Measurements from ENCODE around the gene HACL1.
A peak's percentile ranks its signal among the peaks of the same experiment; 100 is the strongest.

Gene HACL1

DNA sequence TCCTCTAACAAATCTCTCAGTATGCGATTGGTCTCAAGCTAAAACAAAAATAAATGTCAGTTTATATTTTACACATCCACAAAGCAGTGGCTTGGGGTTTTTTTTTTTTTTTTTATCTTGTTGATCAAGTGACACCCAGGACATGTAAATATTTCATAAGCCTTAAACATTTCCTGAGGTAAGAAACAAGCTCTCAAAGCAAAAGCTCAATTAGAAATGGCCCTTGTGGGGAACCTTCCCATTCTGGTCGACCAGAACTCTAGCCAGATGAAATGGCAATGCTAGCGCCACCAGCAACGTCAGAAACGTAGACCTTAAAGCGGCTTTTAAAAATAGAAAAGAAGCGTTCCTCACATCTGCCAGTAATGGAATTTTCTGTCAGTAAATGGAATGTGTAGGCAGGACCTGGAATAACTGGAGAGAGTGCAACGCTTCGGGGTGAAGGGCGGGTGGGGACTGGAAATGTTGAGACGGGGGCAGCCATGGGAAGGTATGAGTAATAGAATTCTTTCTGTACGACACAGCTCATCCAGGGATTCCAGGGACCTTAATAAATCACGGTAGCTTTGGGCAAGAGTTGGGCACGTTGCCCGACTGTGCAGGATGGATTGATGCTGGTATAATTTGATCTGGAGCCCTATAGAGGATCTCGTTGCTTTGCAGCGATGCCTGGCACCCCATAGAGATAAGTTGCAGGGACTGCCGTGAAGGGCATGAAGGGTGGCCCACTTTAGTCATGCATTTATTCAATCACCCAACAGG is 44.6 kb upstream of the HACL1 start:
- TF ChIP-seq, protein P1, sequence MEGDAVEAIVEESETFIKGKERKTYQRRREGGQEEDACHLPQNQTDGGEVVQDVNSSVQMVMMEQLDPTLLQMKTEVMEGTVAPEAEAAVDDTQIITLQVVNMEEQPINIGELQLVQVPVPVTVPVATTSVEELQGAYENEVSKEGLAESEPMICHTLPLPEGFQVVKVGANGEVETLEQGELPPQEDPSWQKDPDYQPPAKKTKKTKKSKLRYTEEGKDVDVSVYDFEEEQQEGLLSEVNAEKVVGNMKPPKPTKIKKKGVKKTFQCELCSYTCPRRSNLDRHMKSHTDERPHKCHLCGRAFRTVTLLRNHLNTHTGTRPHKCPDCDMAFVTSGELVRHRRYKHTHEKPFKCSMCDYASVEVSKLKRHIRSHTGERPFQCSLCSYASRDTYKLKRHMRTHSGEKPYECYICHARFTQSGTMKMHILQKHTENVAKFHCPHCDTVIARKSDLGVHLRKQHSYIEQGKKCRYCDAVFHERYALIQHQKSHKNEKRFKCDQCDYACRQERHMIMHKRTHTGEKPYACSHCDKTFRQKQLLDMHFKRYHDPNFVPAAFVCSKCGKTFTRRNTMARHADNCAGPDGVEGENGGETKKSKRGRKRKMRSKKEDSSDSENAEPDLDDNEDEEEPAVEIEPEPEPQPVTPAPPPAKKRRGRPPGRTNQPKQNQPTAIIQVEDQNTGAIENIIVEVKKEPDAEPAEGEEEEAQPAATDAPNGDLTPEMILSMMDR (IDR thresholded peaks at IDR 0.05; ENCODE audit: insufficient read depth, low read length, poor library complexity, severe bottlenecking), result no peak
- no peak for DNase-seq (ENCODE audit: extremely low read depth, insufficient read length)
- H3K36me3 ChIP-seq (ENCODE audit: control insufficient read depth, insufficient read depth, low read length), result no peaks in the 10 kb centered on the region
- no peaks in the 10 kb centered on the region for H3K27me3 ChIP-seq (replicated peaks; ENCODE audit: control insufficient read depth, insufficient read depth, low read length)
- no peak overlapping the region for H3K4me3 ChIP-seq (replicated peaks; ENCODE audit: low read depth, low read length)

DNA sequence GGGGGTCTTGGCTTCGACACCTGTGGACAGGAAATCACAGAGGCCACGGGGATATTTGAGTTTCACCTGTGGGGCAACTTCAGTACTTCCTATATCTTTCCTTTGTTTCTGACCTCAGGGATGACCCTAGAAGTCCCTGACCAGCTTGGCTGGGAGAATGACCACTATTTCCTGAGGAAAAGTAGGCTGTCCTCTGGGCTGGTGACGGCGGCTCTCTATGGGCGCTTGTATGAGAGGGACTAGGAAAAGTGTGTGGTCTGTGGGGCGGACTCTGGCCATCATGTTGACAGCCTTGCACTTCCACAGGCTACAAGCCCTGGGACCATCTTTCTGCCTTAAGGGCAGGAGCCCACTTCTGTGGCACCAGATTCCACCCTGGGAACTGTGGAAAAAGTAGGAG is 43.9 kb upstream of the HACL1 start:
- no peak for DNase-seq (ENCODE audit: extremely low read depth, insufficient read length)
- H3K36me3 ChIP-seq (ENCODE audit: control insufficient read depth, insufficient read depth, low read length), result no peaks in the 10 kb centered on the region
- TF ChIP-seq, protein P1 (IDR thresholded peaks at IDR 0.05; ENCODE audit: insufficient read depth, low read length, poor library complexity, severe bottlenecking), result no peak

DNA sequence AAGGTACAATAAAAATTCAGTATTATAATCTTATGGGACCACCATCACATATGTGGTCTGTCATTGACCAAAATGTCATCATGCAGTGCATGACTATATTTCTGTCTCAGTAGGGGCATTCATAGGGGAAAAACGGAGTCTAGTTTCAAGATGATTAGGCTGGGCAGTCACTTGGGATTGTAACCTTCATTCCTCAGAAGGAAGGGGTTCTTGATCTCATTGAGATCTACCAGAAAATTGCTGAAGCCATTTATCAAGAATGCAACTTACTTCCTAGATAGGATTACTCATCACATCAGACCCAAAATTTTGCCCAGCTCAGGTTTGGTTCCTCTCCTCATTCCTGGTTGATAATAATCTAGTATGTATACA is 37.5 kb upstream of the HACL1 start:
- TF ChIP-seq, protein P1 (IDR thresholded peaks at IDR 0.05; ENCODE audit: insufficient read depth, low read length, poor library complexity, severe bottlenecking), result no peak
- H3K36me3 ChIP-seq (ENCODE audit: control insufficient read depth, insufficient read depth, low read length), result no peaks in the 10 kb centered on the region
- no peak overlapping the region for H3K4me3 ChIP-seq (replicated peaks; ENCODE audit: low read depth, low read length)
- no peaks in the 10 kb centered on the region for H3K27me3 ChIP-seq (replicated peaks; ENCODE audit: control insufficient read depth, insufficient read depth, low read length)
- DNase-seq (ENCODE audit: extremely low read depth, insufficient read length), result no peak

More for the DNA sequence above, 43.9 kb upstream of the HACL1 start:
- Histone ChIP-seq H3K27me3 (replicated peaks; ENCODE audit: control insufficient read depth, insufficient read depth, low read length) (no peaks in the 10 kb centered on the region), H3K4me3 (replicated peaks; ENCODE audit: low read depth, low read length) (no peak overlapping the region)

DNA sequence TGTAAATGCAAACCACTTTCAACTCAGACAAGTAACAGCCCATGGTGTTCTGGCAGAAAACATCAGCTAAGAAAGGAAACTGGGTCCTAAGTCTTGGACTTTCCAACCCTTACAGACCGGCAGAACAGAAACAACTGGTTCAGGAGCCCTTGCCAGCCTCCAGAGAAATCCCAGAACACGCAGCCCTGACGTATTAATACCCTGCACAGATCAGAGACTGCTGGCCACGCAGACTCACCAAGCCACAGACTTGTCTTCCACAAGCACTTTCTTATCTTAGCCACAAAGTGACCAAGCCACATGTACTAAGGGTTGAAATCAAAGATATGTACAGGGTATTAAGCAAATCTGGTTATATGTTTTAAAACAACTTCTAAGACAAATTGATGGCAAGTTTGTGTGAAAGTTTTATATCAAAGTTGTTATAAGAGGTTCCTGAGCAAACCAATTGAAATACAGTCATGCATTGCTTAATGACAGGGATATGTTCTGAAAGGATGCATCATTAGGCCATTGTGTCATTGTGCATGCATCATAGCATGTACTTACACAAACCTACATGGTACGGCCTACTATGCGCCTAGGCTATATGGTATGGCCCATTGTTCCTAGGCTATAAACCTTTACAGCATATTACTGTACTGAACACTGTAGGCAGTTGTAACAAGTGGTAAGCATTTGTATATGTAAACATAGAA is 37.0 kb upstream of the HACL1 start:
- Histone ChIP-seq H3K27me3 (replicated peaks; ENCODE audit: control insufficient read depth, insufficient read depth, low read length) (no peaks in the 10 kb centered on the region), H3K4me3 (replicated peaks; ENCODE audit: low read depth, low read length) (no peak overlapping the region), H3K36me3 (ENCODE audit: control insufficient read depth, insufficient read depth, low read length) (no peaks in the 10 kb centered on the region)
- TF ChIP-seq, protein P1 (IDR thresholded peaks at IDR 0.05; ENCODE audit: insufficient read depth, low read length, poor library complexity, severe bottlenecking), result no peak
- DNase-seq (ENCODE audit: extremely low read depth, insufficient read length), result no peak

DNA sequence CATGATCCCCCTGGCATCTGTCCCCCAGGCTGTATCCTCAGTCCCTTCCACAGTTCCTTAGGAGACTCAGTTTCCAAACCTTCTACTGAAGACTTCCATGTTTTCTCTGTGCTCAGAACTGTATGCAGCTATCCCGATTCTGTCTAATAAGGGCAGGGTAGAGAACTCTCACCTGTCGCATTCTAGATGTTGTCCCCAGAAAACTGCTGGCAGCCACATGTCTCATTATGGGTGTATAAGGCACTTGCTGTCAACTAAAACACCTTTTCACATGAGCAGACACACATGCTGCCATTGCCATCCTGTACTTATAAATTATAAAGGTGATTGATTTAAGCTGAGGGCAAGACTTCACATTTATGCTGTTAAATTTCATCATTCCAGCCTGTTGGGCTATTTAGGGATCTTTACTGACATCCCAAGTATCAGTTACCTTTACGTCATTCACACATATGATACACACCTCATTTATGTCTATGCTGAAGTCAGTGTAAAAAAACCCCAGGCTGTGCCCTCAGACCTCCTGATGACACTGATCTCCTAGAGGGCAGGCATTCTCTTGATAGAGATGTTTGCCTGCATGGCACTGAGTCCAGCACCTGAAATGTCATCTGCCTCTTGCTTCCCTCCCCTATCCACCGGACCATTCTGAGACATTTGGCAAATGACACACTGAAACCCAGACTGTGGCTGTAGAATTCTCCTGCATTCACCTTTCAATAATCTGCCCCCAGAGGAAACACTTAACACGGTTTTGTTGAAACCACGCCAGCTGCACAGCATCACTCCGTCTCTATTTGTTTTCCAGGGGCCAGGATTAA is 36.0 kb upstream of the HACL1 start:
- Histone ChIP-seq H3K4me3 (replicated peaks; ENCODE audit: low read depth, low read length) (no peak overlapping the region), H3K27me3 (replicated peaks; ENCODE audit: control insufficient read depth, insufficient read depth, low read length) (no peaks in the 10 kb centered on the region), H3K36me3 (ENCODE audit: control insufficient read depth, insufficient read depth, low read length) (no peaks in the 10 kb centered on the region)
- TF ChIP-seq, protein P1 (IDR thresholded peaks at IDR 0.05; ENCODE audit: insufficient read depth, low read length, poor library complexity, severe bottlenecking), result no peak
- peak; percentile 41 for DNase-seq (ENCODE audit: extremely low read depth, insufficient read length)
